ENCODE results near the gene SEC61B.

SEC61B gene

GRCh38 chr9:99221621-99222415, at the start of gene SEC61B, which contains the start of gene ALG2:
SEC61B (plus strand) TSS chr9:99222282; CDS start chr9:99222364, 82 bp downstream.
ALG2 (minus strand) TSS chr9:99221942; CDS start chr9:99221894, 48 bp downstream.
- peak; percentile 77 to 97 (median 92) for DNase-seq

- DNase-seq: peak in 3 of 56 donors; percentile 4 to 19 (median 6)
Measured at GRCh38 chr9:99173570-99174504, 48.2 kb upstream of the SEC61B start.

GRCh38 chr9:99176527-99177013, 45.5 kb upstream of the SEC61B start:
- DNase-seq: no peak

- no peak for DNase-seq
Measured at GRCh38 chr9:99177576-99178366, 44.3 kb upstream of the SEC61B start.

GRCh38 chr9:99178912-99179872, 42.9 kb upstream of the SEC61B start:
- no peak for DNase-seq

GRCh38 chr9:99180199-99180598, 41.9 kb upstream of the SEC61B start:
- no peak for DNase-seq

- DNase-seq: no peak
Measured at GRCh38 chr9:99180662-99181061, 41.4 kb upstream of the SEC61B start.

- no peak for DNase-seq
Measured at GRCh38 chr9:99181206-99181605, 40.9 kb upstream of the SEC61B start.

- no peak for DNase-seq
Measured at GRCh38 chr9:99181621-99182020, 40.5 kb upstream of the SEC61B start.

GRCh38 chr9:99182356-99182755, 39.7 kb upstream of the SEC61B start:
- DNase-seq: no peak

- no peak for DNase-seq
Measured at GRCh38 chr9:99183616-99184015, 38.5 kb upstream of the SEC61B start.

GRCh38 chr9:99184110-99184474, 38.0 kb upstream of the SEC61B start:
- DNase-seq: no peak

GRCh38 chr9:99184475-99185347, 37.4 kb upstream of the SEC61B start:
- peak in 55 of 56 donors; percentile 16 to 95 (median 77) for DNase-seq

- no peak for DNase-seq
Measured at GRCh38 chr9:99185348-99185632, 36.8 kb upstream of the SEC61B start.

- no peak for DNase-seq
Measured at GRCh38 chr9:99185934-99186333, 36.1 kb upstream of the SEC61B start.

GRCh38 chr9:99187311-99187710, 34.8 kb upstream of the SEC61B start:
- no peak for DNase-seq

GRCh38 chr9:99189186-99189585, 32.9 kb upstream of the SEC61B start:
- DNase-seq: no peak

GRCh38 chr9:99189887-99190596, 32.0 kb upstream of the SEC61B start:
- DNase-seq: no peak
